Stimulated activated CD8-positive, alpha-beta memory T cell treated with anti-CD3 and anti-CD28 coated beads, Interleukin-12 subunit alpha, Interleukin-12 subunit beta, amount 100 ng/mL, for 1 hour (primary cell): ENCODE results near the gene RPF1.
"Not testable (repeated sequence)": the region's sequence is repeated elsewhere in the genome, so short reads cannot be mapped to it uniquely, and the experiment has no call there.

ENCODE experiments used
- DNase-seq: peaks from one replicate; pipeline ENCODE4 v3.0.0-alpha.2; 2020; ENCODE audit warnings: low read depth

The RPF1 gene

DNA sequence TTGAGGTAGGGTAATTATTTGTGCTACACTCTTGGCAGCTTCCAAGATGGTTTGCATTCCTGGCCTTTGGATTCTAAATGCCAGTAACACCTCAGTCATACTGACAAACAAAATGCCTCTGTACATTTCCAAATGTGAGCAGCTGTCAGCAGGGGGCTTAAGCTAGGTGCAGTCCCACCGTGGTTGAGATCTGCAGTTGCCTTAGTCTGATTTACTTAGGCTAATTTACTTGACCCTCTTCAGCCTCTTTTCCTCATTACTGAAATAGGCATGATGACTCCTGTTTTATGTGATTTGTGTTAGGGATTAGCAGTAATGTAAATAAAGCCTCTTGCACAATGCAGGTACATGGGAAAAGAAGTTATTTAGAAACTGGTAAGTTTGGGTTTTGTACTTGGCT is 13.7 kb downstream of the RPF1 start:
- no peak for DNase-seq

DNA sequence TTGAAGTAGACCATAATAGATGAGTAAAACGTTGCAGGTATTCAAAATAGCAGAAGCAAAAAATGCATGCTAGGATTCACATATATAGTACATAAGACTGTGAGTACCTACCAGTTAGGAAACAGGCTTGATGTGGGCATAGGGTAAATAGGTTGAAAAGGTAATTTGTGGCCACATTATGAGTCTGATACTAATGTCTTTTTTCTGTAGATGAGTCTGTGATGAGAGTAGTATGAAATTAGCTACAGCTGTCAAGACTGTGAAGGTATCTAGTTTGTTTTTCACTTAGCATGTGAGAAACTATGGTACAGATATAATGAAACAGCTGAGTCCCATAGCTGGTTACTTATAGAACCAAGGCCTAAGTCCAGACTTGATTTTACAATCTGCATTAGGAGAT is 14.7 kb downstream of the RPF1 start:
- no peak for DNase-seq

DNA sequence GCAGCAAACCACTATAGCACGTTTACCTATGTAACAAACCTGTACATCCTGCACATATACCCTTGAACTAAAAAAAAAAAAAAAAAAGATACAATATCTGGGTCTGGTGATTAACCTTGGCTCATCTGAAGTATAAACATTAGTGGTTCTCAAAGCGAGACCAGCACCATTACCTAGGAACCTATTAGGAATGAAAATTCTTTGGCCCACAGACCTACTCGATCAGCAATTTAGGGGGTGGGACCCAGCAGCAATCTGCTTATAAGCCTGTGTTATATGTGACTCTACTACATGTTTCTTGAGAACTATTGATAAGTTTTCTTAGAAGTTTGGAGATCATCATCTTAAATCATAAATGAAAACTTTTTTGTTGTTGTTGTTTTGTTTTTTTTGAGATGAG is 17.4 kb downstream of the RPF1 start:
- no peak for DNase-seq

GRCh38 chr1:84497631-84498275 is 18.7 kb downstream of the RPF1 start:
- DNase-seq: no peak

GRCh38 chr1:84502927-84503326 is 23.9 kb downstream of the RPF1 start:
- no peak for DNase-seq

GRCh38 chr1:84504580-84505492 is 25.8 kb downstream of the RPF1 start:
- no peak for DNase-seq

GRCh38 chr1:84505493-84506001 is 26.5 kb downstream of the RPF1 start:
- no peak for DNase-seq

GRCh38 chr1:84506002-84506728 is 27.1 kb downstream of the RPF1 start, which contains the start of the genes GNG5 and SPATA1:
GNG5 (minus strand) TSS chr1:84506581; CDS start chr1:84506091, 490 bp downstream.
SPATA1 (plus strand) TSS chr1:84506386; CDS start chr1:84516360, 9,974 bp downstream.
- DNase-seq: peak; percentile 96

DNA sequence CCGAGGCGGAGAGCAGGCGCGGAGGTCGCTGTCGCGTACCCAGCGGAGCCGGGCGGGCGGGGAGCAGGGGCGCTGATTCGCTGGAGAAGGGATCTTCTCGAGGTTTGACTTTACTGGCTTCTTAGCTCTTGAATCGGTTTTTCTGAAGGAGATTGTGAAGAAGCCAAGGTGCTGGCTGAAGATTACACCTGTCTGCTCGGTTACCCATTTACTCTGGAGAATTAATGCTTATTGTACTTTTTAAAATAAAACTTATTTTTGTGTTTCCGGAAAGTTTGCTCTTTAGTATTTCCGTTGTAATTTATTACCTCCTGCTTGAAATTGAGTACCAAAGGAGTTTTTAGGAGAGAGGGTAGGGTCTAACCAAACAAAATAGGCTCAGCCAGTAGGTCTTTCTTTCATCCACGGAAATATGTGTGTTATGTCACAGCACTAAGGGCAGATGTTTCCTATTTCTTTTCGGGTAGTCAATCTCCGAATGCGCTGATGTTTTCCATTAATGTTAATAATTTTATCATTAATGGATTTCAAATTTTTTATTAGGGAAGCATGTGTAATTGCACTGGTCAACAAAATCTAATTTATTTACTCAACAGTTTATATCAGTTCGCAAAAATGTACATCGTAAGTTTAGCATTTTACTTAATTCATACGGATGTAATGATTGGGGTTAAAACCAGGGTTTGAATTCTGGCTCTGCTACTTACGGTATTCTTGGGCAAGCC is 27.8 kb downstream of the RPF1 start:
- DNase-seq: no peak

- not testable (repeated sequence) for DNase-seq
These were observed 28.8 kb downstream of the RPF1 start for GRCh38 chr1:84507887-84508286.

GRCh38 chr1:84508510-84508909 is 29.4 kb downstream of the RPF1 start:
- no peak for DNase-seq

GRCh38 chr1:84509029-84509428 is 30.0 kb downstream of the RPF1 start:
- DNase-seq: no peak

GRCh38 chr1:84510165-84510564 is 31.1 kb downstream of the RPF1 start:
- DNase-seq: no peak

GRCh38 chr1:84510668-84511067 is 31.6 kb downstream of the RPF1 start:
- DNase-seq: no peak

DNA sequence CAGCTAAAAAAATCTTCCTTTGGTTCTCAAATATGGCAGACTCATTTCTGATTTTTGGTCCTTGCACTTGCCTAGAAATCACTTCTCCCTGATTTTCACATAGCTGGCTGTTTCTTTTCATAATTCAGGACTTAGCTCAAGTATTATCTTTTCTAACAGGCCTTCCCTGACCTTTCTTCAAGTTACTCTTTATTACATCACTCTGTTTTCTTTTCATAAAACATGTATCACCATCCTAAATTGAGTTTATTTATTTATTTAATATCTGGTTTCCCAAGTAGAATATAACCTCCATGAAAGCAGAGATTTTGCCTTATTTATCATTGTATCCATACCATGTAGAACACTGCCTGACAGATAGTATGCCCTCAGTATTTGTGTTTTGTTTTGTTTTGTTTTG is 45.5 kb downstream of the RPF1 start:
- no peak for DNase-seq

GRCh38 chr1:84525779-84526178 is 46.7 kb downstream of the RPF1 start:
- no peak for DNase-seq

DNA sequence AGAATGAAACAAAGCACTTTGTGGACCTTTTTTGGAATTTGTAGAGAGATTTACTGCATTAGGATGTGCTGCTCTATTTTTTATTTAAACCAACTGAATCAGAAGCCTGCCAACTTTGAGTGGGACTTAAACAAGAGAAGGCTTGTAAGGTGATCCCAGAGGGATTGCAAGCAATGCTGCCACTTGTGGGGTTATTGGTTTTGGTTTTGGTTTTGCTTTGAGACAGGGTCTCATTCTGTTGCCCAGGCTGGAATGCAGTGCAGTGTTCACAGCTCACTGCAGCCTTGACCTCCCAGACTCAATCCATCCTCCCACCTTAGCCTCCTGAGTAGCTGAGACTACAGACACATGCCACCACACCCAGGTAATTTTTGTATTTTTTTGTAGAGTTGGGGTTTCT is 59.5 kb downstream of the RPF1 start:
- no peak for DNase-seq

DNA sequence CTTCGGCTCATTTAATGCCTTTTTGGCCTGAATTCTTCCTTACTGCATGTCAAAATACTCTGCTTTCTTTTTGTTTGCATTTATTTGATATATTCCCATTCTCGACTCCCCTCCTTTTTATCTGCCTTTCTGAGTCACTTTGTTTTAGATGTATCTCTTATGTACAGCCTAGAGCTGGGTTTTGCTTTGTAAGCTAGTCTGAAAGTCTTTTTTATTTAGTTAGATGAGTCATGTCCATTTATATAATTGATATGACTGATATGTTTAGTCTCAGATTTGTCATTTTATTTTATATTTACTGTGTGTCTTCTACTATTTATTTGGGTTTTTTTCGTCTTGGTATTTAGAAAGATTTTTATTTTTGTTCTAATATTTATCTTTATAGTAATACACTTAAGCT is 60.9 kb downstream of the RPF1 start:
- no peak for DNase-seq

DNA sequence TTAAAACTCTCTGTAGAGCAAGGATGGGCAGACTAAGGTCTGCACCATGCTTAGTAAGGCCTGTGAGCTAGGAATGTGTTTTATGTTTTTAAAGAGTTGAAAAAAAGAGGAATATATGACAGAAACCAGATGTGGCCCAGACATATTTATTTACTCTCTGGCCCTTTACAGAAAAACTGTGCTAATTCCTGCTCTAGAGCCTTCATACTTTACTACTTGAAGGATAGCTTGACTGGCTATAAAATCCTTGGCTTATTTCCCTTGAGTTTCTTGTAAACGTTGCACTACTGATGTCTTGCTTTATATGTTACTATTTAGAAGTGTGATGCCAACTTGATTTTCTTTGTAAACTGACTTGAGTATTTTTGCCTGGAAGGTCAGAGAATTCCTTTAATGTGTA is 61.7 kb downstream of the RPF1 start:
- no peak for DNase-seq

DNA sequence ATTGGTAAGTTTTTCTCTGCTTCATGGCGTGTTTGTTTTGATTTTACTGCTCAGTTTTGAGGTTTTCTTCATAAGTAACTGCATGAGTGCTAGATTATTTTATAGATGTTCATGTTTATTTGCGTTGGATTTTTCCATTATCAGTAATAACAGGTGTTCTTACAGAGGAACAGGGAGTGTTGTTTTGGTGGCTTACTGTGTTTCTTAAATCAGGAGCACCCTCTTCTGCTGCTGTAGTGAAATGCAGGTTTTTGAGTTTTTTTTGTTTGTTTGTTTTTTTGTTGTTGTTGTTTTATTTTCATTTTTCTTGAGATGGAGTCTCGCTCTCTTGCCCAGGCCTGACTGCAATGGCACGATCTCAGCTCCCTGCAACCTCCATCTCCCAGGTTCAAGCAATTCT is 62.6 kb downstream of the RPF1 start:
- no peak for DNase-seq
